GM18498 (cell line): ENCODE results near the gene FMNL2.

Experiments
- ATAC-seq: cut with Tn5 transposase; IDR thresholded peaks from one replicate; pipeline ENCODE4 v1.9.1; 2021; ENCODE audit warnings: mild to moderate bottlenecking, moderate library complexity; ENCODE audit not compliant: unreplicated experiment

The FMNL2 gene

GRCh38 chr2:152400607-152401214 is 65.7 kb downstream of the FMNL2 start:
- ATAC-seq, result no peak

GRCh38 chr2:152402780-152403759 is 68.1 kb downstream of the FMNL2 start:
- no peak for ATAC-seq

GRCh38 chr2:152405206-152406118 is 70.5 kb downstream of the FMNL2 start:
- ATAC-seq, result peak; percentile 17

GRCh38 chr2:152406119-152406835 is 71.3 kb downstream of the FMNL2 start:
- peak; percentile 50 for ATAC-seq

GRCh38 chr2:152406836-152407161 is 71.8 kb downstream of the FMNL2 start:
- no peak for ATAC-seq

GRCh38 chr2:152407204-152407721 is 72.3 kb downstream of the FMNL2 start:
- peak; percentile 86 for ATAC-seq

GRCh38 chr2:152407806-152408205 is 72.8 kb downstream of the FMNL2 start:
- ATAC-seq, result no peak

- ATAC-seq, result no peak
Measured at GRCh38 chr2:152408254-152408653, 73.3 kb downstream of the FMNL2 start.

GRCh38 chr2:152409386-152410164 is 74.6 kb downstream of the FMNL2 start:
- ATAC-seq, result no peak

GRCh38 chr2:152410165-152410597 is 75.2 kb downstream of the FMNL2 start:
- ATAC-seq, result no peak

- no peak for ATAC-seq
Measured at GRCh38 chr2:152411154-152411553, 76.2 kb downstream of the FMNL2 start.

- ATAC-seq, result no peak
Measured at GRCh38 chr2:152413228-152414030, 78.5 kb downstream of the FMNL2 start.

GRCh38 chr2:152415231-152415642 is 80.3 kb downstream of the FMNL2 start:
- ATAC-seq, result no peak

- ATAC-seq, result no peak
Measured at GRCh38 chr2:152415796-152416195, 80.8 kb downstream of the FMNL2 start.

GRCh38 chr2:152418688-152419087 is 83.7 kb downstream of the FMNL2 start:
- ATAC-seq, result no peak

GRCh38 chr2:152419944-152420343 is 85.0 kb downstream of the FMNL2 start:
- no peak for ATAC-seq

- ATAC-seq, result no peak
Measured at GRCh38 chr2:152420363-152420762, 85.4 kb downstream of the FMNL2 start.

GRCh38 chr2:152420936-152421335 is 86.0 kb downstream of the FMNL2 start:
- ATAC-seq, result no peak
